OCI-M2 (cell line): ENCODE results near the gene RBPMS2.

Experiments used
- DNase-seq: peaks from one replicate; lab custom pipeline; 2025; ENCODE audit not compliant: unreplicated experiment; lab: John Stamatoyannopoulos, UW

The RBPMS2 gene

DNA sequence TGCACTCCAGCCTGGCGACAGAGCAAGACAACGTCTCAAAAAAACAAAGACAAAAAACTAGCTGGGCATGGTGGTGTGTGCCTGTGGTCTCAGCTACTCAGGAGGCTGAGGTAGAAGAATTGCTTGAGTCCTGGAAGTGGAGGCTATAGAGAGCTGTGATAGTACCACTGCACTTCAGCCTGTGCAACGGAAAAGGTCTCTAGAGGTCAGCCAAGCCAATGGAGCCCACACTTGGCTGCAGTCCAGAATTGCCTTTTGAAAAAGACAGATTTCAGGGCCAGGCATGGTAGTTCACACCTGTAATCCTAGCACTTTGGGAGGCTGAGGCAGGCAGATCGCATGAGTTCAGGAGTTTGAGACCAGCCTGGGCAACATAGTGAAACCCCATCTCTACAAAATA is 8.4 kb upstream of the RBPMS2 start:
- DNase-seq: no peak

DNA sequence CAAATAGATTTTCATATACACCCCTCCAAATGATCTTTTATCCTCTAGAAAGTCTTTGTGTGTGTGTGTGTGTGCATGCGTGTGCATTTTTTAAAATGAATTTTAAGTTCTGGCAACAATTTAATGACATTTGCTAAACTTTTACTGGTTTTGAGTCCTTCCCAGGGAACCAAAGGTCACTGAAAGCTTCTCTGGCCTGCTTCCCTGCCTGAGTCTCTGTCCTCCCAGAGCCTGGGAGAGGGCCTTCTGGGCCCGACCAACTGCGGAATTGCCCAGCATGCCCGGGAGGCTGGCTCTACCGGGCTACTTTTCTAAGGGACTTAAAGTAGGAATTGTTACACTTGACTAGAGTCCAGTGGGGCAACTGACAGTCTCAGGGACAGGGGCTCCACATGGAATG is 7.4 kb upstream of the RBPMS2 start:
- no peak for DNase-seq

GRCh38 chr15:64781299-64781698 is 5.9 kb upstream of the RBPMS2 start:
- DNase-seq: no peak

- DNase-seq: no peak
Observed at GRCh38 chr15:64780600-64781156, 5.3 kb upstream of the RBPMS2 start.

DNA sequence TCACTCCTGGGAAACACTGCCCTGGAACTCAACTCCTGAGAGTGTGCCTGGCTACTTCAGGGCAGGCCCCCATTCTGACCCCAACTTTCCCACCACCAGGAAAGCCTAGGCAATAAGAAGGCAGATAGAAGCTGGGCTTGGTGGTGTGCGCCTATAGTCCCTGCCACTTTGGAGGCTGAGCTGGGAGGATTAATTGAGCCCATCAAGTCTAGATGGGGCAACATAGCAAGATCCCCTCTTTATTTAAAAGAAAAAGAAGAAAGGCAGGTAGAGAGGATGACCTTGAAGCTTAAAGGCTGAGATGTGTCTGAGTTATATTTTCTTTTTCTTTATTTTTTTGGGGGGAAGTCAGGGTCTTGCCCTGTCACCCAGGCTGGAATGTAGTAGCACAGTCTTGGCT is 4.2 kb upstream of the RBPMS2 start:
- DNase-seq: no peak

DNA sequence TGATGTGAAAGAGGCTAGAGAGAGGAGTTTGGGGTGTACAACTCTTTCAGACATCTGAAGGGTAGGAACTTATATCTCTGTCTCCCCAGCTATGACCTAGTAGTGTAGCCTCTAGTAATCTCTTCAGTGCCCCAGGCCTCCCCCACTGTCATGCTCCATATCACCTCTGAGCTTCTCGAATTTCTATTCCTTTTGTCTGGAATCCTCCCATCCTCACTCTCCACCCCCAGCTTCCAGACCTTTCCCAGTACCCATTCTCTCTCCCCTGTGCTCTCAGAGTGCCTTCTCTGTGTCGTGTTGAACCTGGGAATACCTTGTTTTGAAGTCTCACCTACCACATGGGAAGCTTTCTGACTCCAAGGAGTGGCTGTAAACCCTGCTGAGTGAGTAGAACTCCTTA is 3.6 kb upstream of the RBPMS2 start:
- DNase-seq: no peak

DNA sequence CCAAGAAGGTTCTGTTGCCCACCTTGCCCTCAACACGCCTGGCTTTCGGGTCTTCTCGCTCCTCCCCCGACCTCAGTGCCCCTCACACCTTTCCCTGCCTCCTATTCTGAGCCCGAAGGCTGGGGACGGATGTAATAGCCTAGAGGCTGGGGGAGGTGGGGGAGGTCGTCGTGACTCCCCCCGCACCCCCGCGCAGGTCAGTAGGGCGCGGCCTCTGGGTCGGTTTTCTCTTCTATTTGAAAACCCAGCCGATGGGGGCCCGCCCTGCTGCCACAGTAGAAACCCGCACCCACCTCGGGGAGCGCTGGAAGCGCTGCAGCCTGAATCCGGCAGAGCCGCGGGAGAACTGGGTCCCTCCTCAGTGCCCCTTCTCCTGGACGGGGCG is 1.0 kb upstream of the RBPMS2 start:
- no peak for DNase-seq

GRCh38 chr15:64774629-64775493 is 528 bp downstream of the RBPMS2 start:
- DNase-seq: no peak

- no peak for DNase-seq
Observed at GRCh38 chr15:64774037-64774628, 1.3 kb downstream of the RBPMS2 start.

DNA sequence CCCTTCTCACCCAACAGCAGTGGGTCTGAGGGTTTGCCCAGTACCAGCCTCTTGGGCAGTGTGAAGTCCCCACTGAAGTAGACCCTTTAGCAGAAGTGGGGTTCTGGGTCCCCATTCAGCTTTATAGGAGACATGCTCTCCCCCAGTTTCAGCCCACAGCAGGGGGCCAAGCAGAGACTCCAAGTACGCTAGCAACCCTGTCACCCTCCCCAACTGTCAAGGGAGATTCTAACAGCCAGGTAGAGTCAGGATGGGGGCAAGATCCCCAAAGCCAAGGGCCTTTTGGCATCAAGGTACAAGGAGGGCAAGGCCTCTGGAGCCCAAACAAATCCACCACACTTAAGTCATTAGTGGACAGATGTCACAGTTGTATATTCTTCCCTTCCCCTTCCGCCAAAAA is 1.8 kb downstream of the RBPMS2 start:
- DNase-seq: no peak

GRCh38 chr15:64772964-64773363 is 2.4 kb downstream of the RBPMS2 start:
- no peak for DNase-seq

- DNase-seq: no peak
Observed at GRCh38 chr15:64772488-64772887, 2.9 kb downstream of the RBPMS2 start.

GRCh38 chr15:64770626-64771025 is 4.8 kb downstream of the RBPMS2 start:
- no peak for DNase-seq

GRCh38 chr15:64767203-64767602 is 8.2 kb downstream of the RBPMS2 start:
- DNase-seq: no peak

DNA sequence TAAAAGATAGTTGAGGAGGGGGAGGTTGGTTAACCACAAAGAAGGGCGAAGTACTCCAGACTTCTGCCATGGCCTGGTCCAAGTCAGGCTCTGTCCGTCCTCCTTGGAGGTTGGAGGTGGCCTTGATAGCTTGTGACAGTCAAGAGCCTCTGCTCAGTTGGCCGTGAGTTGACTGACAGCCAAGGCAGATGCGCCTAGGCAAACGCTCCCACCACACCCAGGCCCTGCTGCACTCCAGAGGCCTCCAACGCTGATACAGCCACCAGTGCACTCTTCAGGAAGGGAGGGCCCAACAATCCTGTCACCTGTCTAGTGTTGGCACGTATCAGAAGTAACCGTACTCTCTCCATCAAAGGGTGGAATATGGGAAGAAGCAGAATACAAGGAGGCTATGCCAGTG is 9.3 kb downstream of the RBPMS2 start:
- DNase-seq: no peak

GRCh38 chr15:64763874-64764273 is 11.5 kb downstream of the RBPMS2 start:
- no peak for DNase-seq

DNA sequence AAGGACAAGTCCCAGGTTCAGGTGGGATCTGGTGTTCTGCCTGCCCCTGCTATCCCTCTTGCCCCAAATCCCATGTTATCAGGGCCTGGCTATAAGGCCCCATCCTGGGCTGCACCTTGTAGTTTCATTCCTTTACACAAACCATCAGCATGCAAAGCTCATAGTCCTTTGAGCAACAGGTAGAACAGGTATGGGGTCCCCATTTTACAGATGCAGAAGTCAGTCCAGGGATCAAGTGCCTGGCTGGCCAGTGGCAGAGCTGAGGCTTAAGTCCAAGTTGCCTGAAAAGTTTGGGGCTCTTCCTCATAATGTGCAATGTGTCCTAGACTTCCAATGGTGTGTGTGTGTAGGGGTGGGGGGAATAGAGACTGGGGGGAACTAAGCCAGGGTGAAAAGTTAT is 11.9 kb downstream of the RBPMS2 start:
- DNase-seq: no peak

- DNase-seq: no peak
Observed at GRCh38 chr15:64763021-64763420, 12.4 kb downstream of the RBPMS2 start.

DNA sequence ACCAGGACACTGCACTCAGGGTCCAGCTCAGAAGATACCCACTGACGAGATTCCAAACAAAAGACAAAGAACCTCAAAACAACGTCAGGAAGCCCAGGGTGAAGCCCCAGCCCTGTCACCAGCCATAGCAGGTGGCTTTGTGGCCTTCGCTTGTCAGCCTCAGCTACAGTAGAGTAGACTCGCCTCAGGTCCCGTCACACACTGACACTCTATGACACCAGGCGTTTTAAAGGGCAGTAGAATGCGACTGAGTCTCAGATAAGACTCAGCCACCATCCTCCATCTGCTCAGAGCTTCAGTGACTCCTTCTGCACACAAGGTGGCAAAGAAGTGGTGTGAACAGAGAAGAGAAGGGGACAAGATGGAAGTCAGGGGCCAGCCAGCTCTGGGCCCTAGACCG is 12.8 kb downstream of the RBPMS2 start:
- DNase-seq: no peak

DNA sequence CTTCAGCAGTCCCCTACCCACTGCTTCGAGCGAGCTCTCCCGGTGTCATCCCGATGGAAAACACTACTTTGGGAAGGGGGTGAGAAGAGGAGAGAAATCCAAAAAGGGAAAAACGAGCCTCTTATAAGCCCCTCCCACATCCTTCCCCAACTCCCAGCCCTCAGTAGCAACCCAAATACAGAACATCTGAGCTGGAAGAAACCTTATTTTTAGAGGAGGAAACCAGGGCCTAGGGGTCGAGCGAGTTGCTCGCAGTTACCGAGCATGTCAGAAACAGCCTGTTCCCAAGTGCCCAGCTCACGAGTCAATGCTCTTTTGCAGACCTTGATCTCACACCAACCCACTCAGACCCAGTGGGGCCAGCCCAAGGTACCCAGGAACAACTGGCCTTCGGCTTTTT is 14.2 kb downstream of the RBPMS2 start:
- no peak for DNase-seq

- no peak for DNase-seq
Observed at GRCh38 chr15:64760056-64760455, 15.3 kb downstream of the RBPMS2 start.

DNA sequence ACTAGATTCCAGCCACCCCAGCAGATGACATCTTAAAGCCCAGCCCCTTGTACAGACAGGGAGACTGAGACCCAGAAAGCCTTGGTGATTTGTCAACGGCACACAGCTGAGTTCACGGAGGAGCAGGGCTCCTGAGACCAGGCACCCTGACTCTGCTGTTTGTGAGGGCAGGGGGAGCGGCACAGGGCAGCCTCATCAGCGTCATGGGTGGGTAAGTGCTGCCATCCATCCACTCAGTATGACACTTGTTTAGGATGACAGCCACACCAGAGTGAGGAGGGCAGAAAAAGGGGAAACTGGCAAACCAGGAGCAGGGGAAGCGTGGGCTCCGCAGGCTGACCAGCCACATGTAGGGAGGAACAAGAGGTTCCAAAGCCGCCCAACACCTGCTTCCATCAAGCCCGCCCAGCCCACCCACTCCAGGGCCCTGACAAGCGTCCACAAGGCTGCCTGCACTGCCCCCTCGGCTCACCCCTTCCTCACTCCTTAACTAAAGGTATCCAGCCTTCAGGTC is 19.9 kb downstream of the RBPMS2 start:
- DNase-seq: no peak
